ENCODE results near the gene PRR35.

Gene PRR35

GRCh38 chr16:553601-554296 is 6.4 kb upstream of the PRR35 start:
- TF ChIP-seq CTCF (conservative IDR thresholded peaks at IDR 0.05) (no peak), ZFX (IDR thresholded peaks at IDR 0.05) (no peak)
- no peak overlapping the region for H3K27ac ChIP-seq

- TF ChIP-seq CTCF (conservative IDR thresholded peaks at IDR 0.05) (no peak), ZFX (IDR thresholded peaks at IDR 0.05) (no peak)
- no peak overlapping the region for H3K27ac ChIP-seq
Measured at GRCh38 chr16:554297-554621, 5.9 kb upstream of the PRR35 start.

DNA sequence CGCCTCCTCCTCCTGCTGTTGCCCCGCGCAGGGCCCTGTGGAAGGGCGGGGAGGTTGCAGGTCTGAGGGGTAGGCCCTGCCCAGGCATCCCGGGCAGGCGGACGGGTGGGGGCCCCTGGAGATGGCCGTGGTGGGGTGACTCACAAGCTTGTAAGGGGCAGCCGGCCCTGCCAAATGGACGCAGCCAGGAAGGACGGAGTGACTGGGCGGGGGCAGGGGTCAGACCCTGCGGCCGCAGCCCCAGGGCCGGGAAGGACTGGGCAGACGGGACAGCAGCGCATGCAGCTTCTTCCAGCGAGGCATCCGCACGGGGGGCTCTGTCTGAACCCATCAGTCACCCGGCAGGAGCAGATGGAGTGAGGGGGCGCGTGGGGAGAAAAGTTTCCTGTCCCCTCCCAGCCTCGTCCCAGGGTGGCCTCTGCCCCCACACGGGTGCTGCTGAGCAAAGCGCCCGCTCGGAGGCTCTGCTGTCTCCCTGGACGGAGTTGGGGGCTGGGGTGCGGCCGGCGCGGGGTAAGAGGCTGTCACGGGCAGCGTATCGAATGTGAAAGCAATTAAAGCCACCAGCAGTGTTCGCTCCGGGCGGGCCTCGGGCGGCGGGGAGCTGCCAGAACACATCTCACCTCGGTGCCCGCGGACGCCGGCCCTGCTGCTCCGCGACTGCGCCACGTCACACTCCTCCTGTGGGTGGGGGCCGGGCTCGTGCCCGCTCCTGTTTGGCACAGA is 5.4 kb upstream of the PRR35 start:
- H3K27ac ChIP-seq = no peak overlapping the region
- TF ChIP-seq ZFX (IDR thresholded peaks at IDR 0.05) (no peak), CTCF (conservative IDR thresholded peaks at IDR 0.05) (no peak)

DNA sequence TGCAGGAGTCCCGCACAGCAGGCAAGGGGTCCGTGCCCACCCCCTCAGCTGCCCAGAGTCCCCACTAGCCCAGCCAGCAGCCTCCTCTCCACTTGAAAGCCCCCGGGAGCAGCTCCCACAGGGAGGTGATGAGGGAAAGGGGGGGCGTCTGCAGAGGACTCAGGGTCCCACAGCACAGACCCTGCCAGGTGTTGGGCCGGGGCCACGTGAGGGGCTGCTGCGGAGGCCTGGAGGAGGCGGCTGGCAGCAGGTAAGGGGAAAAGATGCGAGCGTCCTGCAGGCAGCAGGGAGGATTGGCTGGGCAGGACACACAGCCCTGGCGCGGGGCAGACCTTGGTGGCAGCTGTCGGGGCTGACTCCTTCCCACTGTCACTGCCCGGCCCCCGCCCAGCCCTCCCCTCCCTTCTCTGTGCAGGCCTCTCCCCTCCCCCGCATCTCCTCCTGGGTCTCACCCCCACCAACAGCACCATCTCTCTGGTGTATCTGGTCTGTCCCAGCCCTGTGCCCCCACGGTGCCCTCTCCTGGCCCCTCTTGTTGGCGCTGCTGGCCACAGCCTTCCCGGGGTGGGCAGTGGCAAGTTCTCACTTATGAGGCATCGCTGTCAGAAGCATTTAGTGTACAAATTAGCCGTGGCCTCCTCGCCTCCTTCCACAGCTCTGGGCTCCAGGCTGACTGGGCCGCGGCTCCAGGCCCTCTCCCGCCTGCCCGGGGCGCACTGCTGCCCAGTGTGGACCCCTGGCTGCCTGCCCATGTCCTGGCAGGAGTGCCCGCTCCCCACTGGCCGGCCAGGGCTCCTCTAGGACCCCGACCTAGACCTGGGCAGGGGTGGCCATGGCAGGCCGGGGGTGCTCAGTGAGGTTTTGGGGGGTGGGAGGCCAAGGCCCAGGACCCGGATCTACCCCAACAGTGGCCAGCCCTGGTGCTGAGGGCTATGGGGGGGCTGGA is 4.4 kb upstream of the PRR35 start:
- H3K27ac ChIP-seq = no peak overlapping the region
- no peak for TF ChIP-seq ZFX (IDR thresholded peaks at IDR 0.05)
- TF ChIP-seq CTCF (conservative IDR thresholded peaks at IDR 0.05) = no peak

DNA sequence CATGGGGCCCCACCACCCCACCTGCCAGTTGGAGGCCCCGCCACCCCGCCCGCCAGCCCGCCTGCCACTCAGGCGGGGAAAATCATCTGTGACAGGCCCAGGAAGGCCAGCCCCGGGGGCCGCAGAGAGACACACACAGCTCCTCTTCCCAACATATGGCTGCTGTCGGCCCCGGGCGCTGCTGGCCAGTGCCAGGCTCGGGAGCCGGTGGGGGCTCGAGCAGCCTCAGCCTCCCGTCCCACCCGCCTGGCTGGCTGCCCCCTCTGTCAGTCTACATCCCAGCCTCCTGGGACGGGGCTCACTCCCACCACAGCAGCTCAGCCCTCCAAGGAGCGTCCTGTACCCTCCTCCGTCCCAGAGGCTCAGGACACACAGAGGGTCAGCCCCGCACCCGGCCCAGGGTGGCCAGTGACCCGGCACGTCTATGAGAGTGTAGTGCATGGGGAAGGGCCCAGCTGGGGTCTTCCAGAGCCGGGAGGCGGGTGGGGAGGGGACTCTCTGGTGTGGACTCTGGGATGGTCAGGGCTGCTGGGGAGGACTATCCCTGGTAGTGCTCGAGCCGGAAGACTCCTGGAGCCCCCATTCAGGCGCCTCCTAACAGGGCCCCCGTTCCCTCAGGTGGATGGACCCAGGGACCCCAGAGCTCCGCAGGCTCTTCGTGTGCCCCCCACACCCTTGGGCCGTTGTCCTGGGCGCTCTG is 3.6 kb upstream of the PRR35 start:
- TF ChIP-seq CTCF (conservative IDR thresholded peaks at IDR 0.05) = no peak
- no peak for TF ChIP-seq ZFX (IDR thresholded peaks at IDR 0.05)
- no peak overlapping the region for H3K27ac ChIP-seq

- H3K27ac ChIP-seq = no peak overlapping the region
- no peak for TF ChIP-seq ZFX (IDR thresholded peaks at IDR 0.05)
Measured at GRCh38 chr16:557463-558297, 2.5 kb upstream of the PRR35 start.
